NCI-H69 (cell line): ENCODE results near the gene TMEM169.
"Not testable (repeated sequence)": the region's sequence is repeated elsewhere in the genome, so short reads cannot be mapped to it uniquely, and the experiment has no call there.

Experiments
- DNase-seq: peaks from one replicate; lab custom pipeline; 2025; lab: John Stamatoyannopoulos, UW

Gene TMEM169

GRCh38 chr2:216071111-216071851, 10.4 kb upstream of the TMEM169 start:
- no peak for DNase-seq

DNA sequence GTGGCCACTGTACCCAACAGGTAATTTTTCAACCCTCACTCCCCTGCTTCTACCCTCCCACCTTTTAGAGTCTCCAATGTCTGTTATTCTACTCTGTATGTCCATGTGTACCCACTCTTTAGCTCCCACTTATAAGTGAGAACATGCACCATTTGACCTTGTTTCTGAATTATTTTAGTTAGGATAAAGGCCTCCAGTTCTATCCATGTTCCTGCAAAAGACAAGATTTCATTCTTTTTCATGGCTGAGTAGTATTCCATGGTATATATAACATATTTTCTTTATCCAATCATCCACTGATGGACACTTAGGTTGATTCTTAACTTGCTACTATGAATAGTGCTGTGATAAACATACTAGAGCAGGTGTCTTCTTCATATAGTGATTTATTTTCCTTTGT, 9.2 kb upstream of the TMEM169 start:
- DNase-seq: no peak

- DNase-seq: no peak
These were observed 7.9 kb upstream of the TMEM169 start for GRCh38 chr2:216073773-216074172.

- DNase-seq: no peak
These were observed 7.3 kb upstream of the TMEM169 start for GRCh38 chr2:216074380-216074779.

DNA sequence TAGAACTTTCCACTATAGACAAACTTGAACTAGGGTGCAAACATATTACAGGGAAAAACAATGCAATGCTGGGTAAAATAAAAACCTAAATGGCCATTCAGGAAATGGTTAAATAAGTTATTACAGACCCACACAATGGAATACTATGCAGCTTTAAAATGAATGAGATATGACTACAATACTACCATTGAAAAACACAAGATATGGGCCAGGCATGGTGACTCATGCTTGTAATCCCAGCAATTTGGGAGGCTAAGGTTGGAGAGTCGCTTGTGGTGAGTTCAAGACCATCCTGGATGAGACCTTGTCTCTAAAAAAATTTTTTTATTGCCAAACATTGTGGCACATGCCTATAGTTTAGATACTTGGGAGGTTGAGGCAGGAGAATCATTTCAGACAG, 6.9 kb upstream of the TMEM169 start:
- no peak for DNase-seq

DNA sequence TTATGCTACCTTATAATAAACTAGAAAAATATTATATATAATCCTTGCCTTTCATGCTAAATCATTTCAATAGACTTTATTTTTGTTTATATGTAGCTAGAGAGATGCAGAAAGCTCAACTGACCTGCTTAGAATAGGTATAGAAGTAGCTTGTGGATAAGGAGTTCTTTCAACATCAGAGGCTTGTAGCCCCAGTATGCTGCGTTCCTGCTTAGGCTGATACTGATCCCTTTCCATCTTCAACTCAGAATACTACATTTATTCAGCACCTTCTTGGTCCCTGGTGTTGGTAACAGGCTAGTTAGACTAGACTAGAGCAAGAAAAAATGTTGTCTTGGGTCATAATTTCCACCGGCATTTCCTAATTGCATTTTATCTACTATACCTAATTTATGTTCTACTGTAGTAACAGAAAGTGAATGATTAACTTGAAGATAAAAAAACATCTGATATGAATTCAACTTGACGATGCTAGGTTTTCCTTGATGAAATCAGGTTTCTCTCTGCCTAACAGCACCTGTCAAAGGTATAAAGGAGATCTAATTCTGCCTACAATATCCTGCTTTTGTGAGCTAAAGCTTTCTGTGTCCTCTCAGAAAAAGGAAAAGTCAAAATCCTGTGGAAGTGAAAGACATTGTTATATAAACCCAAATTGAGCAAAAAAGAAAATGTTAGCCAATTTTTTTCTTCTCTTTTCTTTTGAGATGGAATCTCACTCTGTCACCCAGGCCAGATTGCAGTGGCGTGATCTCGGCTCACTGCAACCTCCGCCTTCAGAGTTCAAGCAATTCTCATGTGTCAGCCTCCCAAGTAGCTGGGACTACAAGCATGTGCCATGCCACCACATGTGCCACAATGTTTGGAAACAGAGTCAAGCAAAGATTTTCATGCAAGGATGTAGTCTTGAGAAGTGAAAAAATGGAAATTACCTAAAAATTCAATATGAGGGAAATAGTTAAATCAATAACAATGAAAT, 5.9 kb upstream of the TMEM169 start:
- no peak for DNase-seq

DNA sequence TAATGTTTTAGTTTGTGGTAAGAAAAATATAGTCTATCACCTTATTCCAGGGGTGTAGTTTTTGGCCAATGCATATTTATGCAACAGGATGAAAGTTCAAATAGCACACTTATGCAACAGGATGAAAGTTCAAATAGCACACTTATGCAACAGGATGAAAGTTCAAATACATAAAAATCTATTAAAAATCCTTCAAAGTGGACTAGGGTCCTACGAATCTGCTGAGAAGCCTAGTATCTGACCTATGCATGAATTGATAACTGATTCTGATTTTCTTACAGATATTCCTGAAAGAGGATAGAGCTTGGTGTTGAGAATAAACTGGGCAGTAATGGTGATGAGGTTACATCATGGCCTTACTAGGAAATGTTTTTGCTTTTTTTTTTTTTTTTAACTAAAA, 2.9 kb upstream of the TMEM169 start:
- no peak for DNase-seq

GRCh38 chr2:216080048-216080447, 1.7 kb upstream of the TMEM169 start:
- not testable (repeated sequence) for DNase-seq

- no peak for DNase-seq
These were observed 707 bp upstream of the TMEM169 start for GRCh38 chr2:216081012-216081411.

GRCh38 chr2:216082117-216082711, 495 bp downstream of the TMEM169 start:
- DNase-seq: peak; percentile 52

- peak; percentile 66 for DNase-seq
These were observed 1.1 kb downstream of the TMEM169 start for GRCh38 chr2:216082805-216083204.

DNA sequence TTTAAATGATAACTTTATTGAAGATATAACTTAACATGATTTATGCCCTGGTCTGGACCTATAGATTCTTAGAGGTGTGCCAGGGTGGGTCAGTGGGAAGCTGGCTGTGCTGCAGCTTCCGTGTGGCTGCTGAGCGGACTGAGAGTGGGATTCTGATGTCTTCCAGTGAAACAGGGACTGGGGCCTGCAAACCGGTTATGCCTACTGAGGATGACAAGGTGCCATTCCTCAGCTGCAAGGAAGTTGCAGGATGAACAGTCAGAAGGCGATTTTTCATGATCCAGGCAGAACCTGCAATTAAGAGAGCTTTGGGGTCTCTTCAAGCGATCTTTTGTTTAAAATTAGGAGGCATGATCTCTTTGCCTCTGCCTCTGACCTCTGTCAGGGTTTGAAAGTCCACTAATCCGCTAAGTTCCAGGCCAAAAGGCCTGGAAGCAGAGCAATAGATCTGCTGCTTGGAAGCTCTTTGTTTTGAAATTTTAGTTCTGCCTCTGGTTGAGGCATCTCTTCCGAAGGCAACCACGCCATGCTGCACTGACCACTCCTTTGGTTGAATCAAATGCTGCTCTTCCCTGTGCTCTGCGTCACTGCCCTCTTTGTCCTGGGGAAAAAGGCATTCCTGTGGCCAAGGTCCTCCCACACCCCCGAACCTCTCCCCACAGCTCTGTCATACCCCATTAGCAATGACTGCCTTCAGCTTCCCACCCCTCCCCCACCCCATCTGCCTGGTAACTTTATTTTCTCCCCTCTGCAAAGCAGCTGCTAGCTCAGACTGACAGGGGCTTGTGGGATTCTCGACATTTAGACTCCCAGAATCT, 2.0 kb downstream of the TMEM169 start:
- DNase-seq: peak; percentile 77

- DNase-seq: peak; percentile 3
These were observed 2.8 kb downstream of the TMEM169 start for GRCh38 chr2:216084547-216084946.

- DNase-seq: no peak
These were observed 4.6 kb downstream of the TMEM169 start for GRCh38 chr2:216086207-216086893.

DNA sequence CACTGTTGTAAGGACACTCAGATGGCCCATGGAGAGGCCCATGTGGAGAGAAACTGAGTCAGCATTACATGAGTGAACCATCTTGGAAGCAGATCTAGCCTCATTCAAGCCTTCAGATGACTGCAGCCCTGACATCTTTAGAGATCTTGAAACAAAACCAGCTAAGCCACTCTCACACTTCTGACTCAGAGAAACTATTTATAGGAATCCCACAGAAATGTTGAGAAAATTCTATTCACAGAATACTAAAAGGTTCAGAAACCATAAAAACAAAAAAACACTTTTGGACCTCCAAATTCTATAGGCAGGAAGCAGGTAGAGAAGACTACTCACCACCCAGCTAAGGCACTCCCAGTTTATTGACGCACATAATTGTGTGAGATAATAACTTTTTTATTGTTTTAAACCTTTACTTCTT, 8.7 kb downstream of the TMEM169 start:
- DNase-seq: no peak

GRCh38 chr2:216092646-216093045, 10.9 kb downstream of the TMEM169 start:
- DNase-seq: no peak

GRCh38 chr2:216094701-216095100, 13.0 kb downstream of the TMEM169 start:
- DNase-seq: no peak

GRCh38 chr2:216098421-216099334, 17.0 kb downstream of the TMEM169 start:
- no peak for DNase-seq

DNA sequence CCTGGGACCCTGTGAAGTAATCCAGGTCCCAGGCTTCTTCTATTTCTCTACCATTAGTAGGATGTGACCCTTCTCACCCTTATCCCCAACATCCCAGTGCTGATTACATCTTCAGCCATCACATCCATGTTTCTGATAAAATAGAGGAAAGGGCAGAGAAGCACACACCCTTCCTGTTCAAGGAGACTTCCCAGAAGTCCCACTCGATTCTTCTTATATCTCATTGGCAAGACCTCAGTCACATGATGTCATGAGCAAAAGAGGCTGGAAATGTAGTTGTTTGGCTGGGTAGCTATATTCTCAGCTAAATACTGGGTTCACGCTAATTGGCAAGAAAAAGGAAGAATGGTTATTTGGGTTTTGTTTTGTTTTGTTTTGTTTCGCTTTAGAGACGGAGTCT, 19.4 kb downstream of the TMEM169 start:
- DNase-seq: no peak

DNA sequence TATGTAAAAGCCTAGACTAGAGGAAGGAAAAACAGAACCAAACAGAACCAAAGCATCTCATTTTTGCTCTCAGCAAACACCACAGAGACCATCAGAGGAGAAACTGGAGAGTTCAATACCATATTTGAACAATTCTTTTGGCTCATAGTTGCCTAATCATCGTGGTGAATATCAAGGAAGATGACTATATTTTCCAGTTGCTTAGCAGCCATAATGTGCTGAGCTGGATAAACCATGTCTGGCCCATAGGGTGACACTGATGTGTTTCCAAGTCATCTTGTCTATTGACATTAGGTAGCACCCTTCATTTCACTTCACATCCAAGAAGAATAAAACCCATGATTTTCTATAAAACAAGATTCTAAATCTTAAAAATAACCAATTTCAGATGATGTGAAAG, 21.5 kb downstream of the TMEM169 start:
- DNase-seq: no peak
